Left forelimb (tissue), 1 donor: ENCODE measurements around the gene SLC9A1.
A peak's percentile ranks its signal among the peaks of the same experiment; 100 is the strongest.
"Not testable (repeated sequence)": the region's sequence is repeated elsewhere in the genome, so short reads cannot be mapped to it uniquely, and the experiment has no call there.

Experiments used
- DNase-seq: peaks from one replicate; pipeline ENCODE4 v3.0.0-alpha.2; 2018; ENCODE audit warnings: low spot score

The SLC9A1 gene

DNA sequence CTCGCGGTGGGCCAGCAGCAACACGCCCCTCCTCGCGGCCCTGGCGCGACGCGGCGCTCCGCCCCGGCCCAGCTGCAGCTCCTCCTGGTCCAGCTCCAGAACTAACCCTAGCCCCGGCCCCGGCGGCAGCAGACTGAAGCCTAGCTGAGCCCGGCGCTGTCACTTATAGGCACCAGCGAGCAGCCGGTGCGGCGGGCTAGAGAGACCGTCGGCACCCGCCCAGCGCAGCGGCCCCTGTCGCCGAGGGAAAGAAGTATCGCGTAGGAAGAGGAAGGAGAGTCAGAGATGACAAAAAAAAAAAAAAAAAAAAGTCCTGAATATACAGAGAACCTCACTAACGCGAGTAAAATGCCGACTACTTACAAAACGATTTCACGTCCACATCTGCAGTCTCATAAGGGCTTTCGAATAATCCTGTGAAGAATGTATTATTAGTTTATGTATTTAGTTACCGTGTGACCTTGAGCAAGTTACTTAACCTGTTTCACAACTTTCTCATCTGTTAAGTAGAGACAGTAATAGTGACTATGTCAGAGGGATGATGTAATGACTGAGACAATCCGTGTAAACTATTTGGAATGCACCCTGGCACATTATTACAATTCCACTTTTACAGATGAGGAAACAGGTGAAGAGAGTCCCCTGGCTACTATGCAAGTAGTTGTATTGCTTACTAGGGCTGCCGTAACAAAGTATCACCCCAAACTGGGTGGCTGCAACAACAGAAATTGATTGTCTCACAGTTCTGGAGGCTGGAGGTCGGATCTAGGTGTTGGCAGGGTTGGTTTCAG, at the start of gene SLC9A1:
Gene SLC9A1, minus strand, starts transcription at position 135 of the 791 bp plus-strand sequence. CDS start 791 bp downstream, outside the sequence.
- peak; percentile 98 for DNase-seq

DNA sequence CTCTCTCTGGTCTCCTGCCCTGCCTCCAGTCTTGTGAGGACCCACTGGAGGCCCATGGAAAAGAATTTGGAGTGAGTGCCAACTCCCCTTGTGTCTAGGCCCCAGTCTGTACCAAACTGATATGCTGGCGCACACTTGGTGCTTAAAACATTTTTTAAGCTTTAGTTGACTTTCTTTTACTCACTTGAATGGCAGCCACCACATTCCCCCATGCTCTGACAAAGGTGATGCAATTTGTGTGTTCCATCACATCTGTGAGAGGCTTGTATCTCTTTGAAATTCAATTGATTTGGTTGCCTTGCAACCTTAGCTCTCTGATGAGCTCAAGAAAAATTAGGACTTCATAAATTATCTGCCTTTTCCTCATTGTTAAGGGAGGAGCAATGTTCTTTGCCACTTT, 49.0 kb upstream of the SLC9A1 start:
- no peak for DNase-seq

DNA sequence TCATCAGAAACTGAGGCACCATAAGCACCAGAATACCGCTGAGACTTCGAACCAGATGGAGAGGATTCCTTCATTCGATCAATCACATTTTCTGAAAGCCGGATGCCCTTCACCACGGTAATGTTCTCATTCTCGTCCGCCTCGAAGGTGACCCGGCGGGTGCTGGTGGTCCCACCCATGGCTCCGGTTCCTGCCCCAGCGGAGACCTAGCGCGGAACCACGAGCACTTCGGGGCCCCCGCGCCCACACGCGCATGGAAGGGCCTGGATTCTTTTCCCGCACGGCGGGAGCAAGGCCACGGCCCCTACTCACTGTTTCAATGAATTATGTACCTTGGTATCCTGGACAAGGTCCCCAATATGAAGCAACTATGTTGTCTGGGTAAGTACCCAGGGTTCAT, 46.4 kb upstream of the SLC9A1 start:
- DNase-seq: no peak

DNA sequence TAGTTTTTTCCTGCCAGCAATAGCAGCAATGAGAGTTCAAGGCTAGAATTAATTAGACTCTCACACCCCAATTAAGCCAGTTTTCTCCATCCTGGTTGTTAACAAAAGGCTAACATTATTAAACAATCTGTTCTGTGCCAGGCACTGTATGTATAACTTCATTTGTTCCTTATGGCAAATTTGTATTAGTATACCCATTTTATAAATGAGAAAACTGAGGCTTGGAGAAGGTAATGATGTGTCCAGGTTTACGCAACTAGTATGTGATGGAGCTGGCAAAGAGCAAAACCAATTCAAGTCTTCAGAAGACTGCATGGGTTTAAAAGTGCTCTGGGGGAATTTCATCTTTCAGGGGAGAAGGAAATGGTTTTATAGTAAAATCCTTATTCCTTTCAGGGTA, 38.3 kb upstream of the SLC9A1 start:
- DNase-seq: no peak

GRCh38 chr1:27192039-27192529, 37.2 kb upstream of the SLC9A1 start:
- DNase-seq: no peak

- not testable (repeated sequence) for DNase-seq
These were observed 29.7 kb upstream of the SLC9A1 start for GRCh38 chr1:27184665-27185064.

GRCh38 chr1:27179979-27180378, 25.1 kb upstream of the SLC9A1 start:
- DNase-seq: no peak

DNA sequence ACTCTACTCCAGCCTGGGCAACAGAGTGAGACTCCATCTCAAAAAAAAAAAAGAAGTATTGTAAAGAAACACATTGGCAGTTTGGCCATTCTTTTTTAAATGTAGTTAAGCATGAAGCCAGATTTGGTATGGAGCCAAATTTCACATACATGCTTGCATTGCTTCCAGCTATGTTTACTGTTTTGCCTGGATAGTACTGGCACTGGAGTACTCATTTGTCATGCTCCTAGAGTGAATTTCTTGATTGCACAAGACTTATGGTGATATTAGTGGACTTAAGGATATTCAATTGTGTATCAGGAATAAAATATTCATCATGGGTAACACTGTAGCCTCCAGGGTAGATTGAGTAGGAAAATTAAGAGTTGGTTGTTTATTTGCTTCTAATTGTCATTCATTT, 24.5 kb upstream of the SLC9A1 start:
- DNase-seq: no peak

- no peak for DNase-seq
These were observed 22.0 kb upstream of the SLC9A1 start for GRCh38 chr1:27176954-27177353.

GRCh38 chr1:27176323-27176722, 21.4 kb upstream of the SLC9A1 start:
- DNase-seq: no peak

DNA sequence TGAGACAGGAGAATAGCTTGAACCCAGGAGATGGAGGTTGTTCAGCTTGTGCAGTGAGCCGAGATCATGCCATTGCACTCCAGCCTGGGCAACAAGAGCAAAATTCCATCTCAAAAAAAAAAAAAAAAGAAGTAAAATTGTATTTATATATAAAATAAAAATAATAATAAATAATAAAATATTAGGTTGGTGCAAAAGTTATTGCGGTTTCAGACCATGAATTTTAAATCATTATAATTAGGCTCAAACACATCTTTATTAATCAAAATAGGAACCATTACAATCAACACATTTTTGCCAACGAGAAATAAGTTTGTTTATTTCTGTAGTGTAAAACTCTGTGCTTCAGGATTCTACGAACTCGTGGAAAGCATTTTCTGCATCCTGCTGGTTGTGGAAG, 18.1 kb upstream of the SLC9A1 start:
- DNase-seq: not testable (repeated sequence)

- no peak for DNase-seq
These were observed 12.0 kb upstream of the SLC9A1 start for GRCh38 chr1:27166929-27167328.

GRCh38 chr1:27166351-27166802, 11.5 kb upstream of the SLC9A1 start:
- DNase-seq: no peak

GRCh38 chr1:27163093-27163492, 8.2 kb upstream of the SLC9A1 start:
- no peak for DNase-seq

- no peak for DNase-seq
These were observed 7.2 kb upstream of the SLC9A1 start for GRCh38 chr1:27162090-27162489.

DNA sequence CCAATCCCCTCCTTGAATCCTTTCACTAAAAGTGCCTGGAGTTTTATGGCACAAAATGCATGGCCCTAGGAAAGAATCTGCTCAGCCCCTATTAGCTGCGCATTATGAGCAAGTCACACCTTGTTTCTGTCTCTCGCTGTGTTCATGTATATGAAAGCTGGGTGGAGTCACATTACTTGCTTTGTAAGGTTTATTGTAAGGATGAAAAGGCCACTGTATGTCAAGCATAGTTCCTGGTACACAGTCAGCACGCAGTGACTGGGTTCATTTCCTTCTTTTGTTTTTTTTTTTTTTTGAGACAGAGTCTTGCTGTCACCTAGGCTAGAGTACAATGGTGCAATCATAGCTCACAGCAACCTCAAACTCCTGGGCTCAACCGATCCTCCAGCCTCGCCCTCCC, 6.7 kb upstream of the SLC9A1 start:
- DNase-seq: no peak

- DNase-seq: no peak
These were observed 2.3 kb upstream of the SLC9A1 start for GRCh38 chr1:27157194-27157593.

DNA sequence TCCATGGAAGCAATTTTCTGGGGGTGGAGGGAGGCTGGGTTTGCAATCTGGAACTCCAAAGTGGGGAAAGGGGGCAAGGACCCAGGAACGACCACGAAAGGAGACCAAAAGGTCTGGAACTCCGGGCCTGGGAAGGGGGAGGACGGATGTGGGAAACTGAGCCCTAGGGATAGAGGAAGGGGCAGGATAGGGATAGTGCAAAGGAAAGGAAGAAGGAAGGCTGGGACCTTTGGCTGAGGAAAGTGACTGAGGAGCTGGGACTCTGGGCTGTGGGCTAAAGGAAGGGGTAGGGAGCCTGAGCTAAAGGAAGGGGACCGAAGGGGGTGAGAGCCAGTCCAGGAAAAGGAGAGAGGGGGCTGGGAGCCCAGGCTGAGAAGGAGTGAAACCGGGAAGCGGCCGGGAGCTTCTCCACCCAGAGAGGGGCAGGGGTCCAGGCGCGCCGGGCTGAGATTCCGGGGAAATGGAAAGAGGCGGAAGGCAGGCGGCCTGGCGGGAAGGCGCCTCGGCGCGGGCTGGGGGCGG, 395 bp downstream of the SLC9A1 start:
- no peak for DNase-seq

DNA sequence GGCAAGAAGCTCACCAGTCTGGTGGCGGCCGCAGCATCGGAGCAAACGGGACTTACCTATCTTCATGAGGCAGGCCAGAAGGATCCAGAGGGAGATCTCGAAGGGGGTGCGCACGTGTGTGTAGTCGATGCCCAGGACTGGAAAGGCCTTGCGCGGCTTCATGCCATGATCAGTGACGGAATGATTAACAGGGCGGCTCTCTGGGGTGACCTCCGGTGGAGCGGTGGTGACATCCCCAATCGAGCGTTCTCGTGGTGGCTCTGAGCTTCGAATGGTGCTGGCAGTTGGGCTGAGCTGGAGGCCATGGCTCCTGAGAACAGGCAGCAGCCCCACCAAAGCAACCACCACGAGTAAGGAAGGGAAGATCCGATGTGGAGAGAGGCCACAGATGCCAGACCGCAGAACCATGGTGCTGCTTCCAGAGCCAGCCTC, 982 bp downstream of the SLC9A1 start:
- DNase-seq: no peak

DNA sequence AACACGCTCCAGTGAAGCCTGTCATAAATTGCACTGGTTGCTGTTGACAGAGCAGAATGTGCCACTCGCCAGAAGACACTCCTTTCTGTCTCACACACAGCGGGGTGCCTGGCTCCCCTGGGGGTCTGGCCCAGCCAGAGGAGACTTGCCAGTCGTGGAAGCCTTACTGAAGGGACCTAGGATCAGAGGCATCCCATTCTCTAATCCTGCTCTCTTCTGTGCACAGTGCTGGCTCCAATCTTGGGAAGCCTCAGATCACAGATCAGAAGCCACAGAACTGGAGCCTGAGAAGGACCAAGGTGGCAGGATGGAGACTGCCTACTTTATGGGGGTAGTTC, 1.4 kb downstream of the SLC9A1 start:
- no peak for DNase-seq

GRCh38 chr1:27152829-27153548, 1.9 kb downstream of the SLC9A1 start:
- DNase-seq: no peak

DNA sequence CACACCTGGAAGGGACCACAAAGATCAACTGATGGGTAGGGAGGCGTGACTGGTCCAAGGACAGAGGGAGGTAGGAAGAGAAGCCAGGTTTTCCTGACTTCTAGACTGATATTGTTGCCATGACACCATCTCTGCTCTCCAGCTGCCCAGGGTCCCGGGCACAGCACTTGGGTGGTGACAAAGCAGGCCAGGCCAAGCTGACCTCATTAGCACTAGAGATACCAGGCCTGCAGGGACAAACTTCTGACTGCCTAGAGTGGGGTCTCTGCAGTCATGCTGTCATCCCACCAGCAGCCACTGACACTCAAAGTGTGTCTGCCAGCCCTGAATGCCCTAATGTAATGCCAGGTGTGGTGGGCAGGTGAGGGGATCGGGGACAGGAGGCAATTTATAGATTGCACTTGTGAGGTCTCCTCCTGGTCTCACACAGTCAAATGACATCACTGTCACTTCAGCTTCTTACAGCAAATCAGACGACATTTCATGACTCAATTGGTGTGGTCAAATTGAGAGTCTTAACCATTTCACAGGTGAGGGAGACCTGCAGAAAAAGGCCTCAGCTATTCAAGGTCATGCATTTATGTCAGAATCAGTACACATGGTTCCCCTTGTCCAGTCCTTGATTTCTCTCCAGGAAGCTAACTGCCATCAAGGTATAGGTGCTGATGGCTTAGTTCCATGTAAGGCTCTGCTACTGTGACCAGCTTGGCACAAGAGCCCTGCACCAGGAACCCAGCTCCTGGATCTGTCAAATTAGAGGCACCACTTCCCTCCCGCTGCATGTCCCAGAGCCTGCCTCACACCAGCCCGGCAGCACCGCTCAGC, 2.7 kb downstream of the SLC9A1 start:
- DNase-seq: no peak
